ENCODE results near the gene NRP1. TPM values are rescaled to one million over a fixed set of nuclear protein-coding genes. Genes with fewer than 3 reads are reported as not detected.

Gene NRP1
- total and polyA plus RNA-seq, 9 donors: 39.6 to 134 (median 67.2) TPM

DNA sequence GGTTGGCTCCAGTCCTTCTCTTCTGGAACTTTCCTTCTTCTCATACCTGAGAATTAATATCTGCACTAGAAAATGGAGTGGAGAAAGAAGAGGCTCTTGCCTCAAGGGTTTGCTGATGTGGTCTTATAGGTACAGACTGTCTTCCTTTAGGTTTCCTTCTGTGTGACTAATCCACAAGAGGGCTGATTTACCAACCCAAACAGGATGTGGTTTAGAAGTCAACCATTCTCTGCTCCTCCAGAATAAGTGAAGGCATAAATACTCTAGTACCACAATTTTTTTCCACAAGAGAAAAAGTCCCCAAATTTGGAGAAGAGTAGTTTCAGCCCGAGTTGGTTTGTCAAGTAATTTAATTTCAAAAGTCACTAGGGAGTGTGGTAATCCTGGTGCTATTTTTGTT is 85.8 kb downstream of the NRP1 start:
- Histone ChIP-seq H3K9me3 (no peaks in the 10 kb centered on the region), H3K27me3 (no peaks in the 10 kb centered on the region), H3K4me3 (no peak overlapping the region), H3K4me1 (ENCODE audit: insufficient read depth) (peaks cover 2% of the 10 kb centered on the region), H3K27ac (no peak overlapping the region), H3K36me3 (no peaks in the 10 kb centered on the region)
- intact Hi-C loops (cut with DNase I): no loop called here
- WGBS, 3 donors: 45 to 68% (median 53%) methylated on average over 1 of the region's 1 CpG
- TF ChIP-seq EP300 (IDR thresholded peaks at IDR 0.05) (no peak), POLR2A (IDR thresholded peaks at IDR 0.05) (no peak)
- TF ChIP-seq, protein P1, sequence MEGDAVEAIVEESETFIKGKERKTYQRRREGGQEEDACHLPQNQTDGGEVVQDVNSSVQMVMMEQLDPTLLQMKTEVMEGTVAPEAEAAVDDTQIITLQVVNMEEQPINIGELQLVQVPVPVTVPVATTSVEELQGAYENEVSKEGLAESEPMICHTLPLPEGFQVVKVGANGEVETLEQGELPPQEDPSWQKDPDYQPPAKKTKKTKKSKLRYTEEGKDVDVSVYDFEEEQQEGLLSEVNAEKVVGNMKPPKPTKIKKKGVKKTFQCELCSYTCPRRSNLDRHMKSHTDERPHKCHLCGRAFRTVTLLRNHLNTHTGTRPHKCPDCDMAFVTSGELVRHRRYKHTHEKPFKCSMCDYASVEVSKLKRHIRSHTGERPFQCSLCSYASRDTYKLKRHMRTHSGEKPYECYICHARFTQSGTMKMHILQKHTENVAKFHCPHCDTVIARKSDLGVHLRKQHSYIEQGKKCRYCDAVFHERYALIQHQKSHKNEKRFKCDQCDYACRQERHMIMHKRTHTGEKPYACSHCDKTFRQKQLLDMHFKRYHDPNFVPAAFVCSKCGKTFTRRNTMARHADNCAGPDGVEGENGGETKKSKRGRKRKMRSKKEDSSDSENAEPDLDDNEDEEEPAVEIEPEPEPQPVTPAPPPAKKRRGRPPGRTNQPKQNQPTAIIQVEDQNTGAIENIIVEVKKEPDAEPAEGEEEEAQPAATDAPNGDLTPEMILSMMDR (IDR thresholded peaks at IDR 0.05): no peak
- no peak for DNase-seq

DNA sequence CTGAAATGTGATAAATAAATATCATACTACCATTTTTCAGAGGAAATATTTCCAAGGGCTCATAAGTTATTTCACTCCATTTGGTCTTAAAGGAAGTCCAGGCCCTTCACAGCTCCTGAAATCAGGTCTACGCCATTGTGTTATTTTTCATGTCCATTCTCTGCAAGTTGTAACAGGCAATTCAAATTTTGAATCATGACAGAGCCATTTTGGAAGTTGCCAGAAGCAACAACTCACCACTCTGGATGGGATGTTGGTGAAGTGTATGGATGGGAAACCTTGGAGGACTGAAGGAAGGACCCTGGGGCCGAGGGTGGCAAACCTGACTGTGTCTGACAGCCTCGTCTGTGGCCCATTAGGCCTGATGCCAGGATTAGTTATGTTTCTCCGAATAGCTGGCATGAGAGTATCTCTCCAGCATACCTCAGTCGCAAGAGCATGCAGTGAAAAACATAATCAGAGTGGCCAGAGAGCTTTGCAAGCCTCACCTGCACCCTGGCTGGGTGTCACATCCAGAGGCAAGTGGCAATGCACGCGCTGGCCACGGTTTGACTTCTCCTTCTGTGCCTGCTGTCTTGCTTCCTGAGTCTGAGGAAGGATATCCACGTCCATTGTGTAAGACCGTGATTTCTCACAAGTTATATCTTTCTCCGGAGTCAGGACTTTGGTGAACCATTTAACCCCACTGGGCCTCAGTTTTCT is 87.1 kb downstream of the NRP1 start:
- H3K9me3 ChIP-seq: no peaks in the 10 kb centered on the region
- 86 to 96% (median 92%) methylated on average over 11 of the region's 11 CpGs for WGBS, 3 donors
- H3K27me3 ChIP-seq: no peaks in the 10 kb centered on the region
- TF ChIP-seq POLR2A (IDR thresholded peaks at IDR 0.05) (no peak), EP300 (IDR thresholded peaks at IDR 0.05) (no peak)
- TF ChIP-seq, protein P1 (IDR thresholded peaks at IDR 0.05): no peak
- H3K27ac ChIP-seq: no peak overlapping the region
- no peak overlapping the region for H3K4me3 ChIP-seq
- no peak for DNase-seq
- intact Hi-C loops (cut with DNase I): no loop called here
- H3K36me3 ChIP-seq: no peaks in the 10 kb centered on the region
- peaks cover 2% of the 10 kb centered on the region for H3K4me1 ChIP-seq (ENCODE audit: insufficient read depth)

DNA sequence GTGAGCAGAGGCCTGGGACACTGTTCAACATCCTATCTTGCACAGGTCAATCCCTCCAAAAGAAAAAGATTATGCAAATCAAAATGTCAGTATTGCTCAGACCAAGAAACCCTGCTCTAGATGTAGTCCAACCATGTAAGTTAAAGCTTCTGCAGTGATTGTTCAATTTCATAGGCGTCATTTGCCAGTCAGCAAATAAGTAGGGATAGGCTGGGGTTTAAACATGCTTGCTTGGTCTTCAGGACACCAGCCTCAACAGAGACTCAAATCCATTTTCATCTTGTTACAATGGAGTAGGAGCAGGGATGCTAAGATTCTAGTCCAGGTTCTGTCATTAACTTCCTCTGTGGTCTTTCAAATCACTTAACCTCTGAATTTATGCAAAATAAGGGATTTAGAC is 89.1 kb downstream of the NRP1 start:
- Histone ChIP-seq H3K4me1 (ENCODE audit: insufficient read depth) (peaks cover 7% of the 10 kb centered on the region), H3K27ac (no peak overlapping the region), H3K9me3 (no peaks in the 10 kb centered on the region), H3K4me3 (no peak overlapping the region), H3K36me3 (no peaks in the 10 kb centered on the region), H3K27me3 (no peaks in the 10 kb centered on the region)
- DNase-seq: no peak
- intact Hi-C loops (cut with DNase I): no loop called here
- TF ChIP-seq EP300 (IDR thresholded peaks at IDR 0.05): no peak
- TF ChIP-seq POLR2A (IDR thresholded peaks at IDR 0.05): no peak
- TF ChIP-seq, protein P1 (IDR thresholded peaks at IDR 0.05): no peak
- WGBS, 3 donors: 52 to 71% (median 63%) methylated on average over 1 of the region's 1 CpG

DNA sequence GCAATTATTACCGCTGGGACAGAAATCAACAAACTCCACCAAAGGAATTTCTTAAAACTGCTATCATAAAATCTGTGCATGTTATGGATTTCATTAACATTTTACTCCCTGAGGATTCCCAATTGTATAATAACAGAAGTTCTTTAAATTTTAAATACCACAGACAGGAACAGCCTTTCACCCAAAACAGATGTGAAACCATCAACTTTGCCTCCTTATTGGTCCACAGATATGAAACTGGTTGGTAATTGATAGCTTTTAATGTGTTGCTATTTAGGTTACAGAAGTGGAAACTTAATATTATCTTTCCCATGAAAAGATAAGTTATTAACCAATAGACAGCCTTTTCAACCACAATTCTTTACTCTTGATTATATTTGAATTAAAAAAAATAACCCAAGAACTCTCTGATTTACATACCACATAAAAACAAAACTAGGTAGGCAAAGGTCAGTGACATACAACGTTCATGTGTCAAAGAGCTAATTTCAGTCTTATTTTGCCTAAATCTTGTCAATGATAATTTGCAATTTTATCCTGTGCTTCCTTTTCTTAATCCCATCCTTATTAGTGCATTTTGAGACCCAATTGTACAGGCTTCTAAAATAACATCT is 90.0 kb downstream of the NRP1 start:
- intact Hi-C loops (cut with DNase I): no loop called here
- no peaks in the 10 kb centered on the region for H3K9me3 ChIP-seq
- H3K27ac ChIP-seq: no peak overlapping the region
- no peaks in the 10 kb centered on the region for H3K27me3 ChIP-seq
- no peak overlapping the region for H3K4me3 ChIP-seq
- TF ChIP-seq EP300 (IDR thresholded peaks at IDR 0.05) (no peak), POLR2A (IDR thresholded peaks at IDR 0.05) (no peak)
- TF ChIP-seq, protein P1 (IDR thresholded peaks at IDR 0.05): no peak
- H3K36me3 ChIP-seq: no peaks in the 10 kb centered on the region
- H3K4me1 ChIP-seq (ENCODE audit: insufficient read depth): peaks cover 5% of the 10 kb centered on the region
- DNase-seq: no peak
- 55 to 69% (median 56%) methylated on average over 2 of the region's 2 CpGs for WGBS, 3 donors
